Stimulated activated CD8-positive, alpha-beta memory T cell treated with anti-CD3 and anti-CD28 coated beads, Interleukin-15, amount 100 ng/mL, for 24 hours (primary cell): Measurements from ENCODE around the gene CAMK1D.
"Not testable (repeated sequence)": the region's sequence is repeated elsewhere in the genome, so short reads cannot be mapped to it uniquely, and the experiment has no call there.

Experiments
- DNase-seq: peaks from one replicate; pipeline ENCODE4 v3.0.0-alpha.2; 2020; ENCODE audit warnings: low read depth

CAMK1D gene

GRCh38 chr10:12431151-12432101 lies 82.1 kb downstream of the CAMK1D start:
- no peak for DNase-seq

GRCh38 chr10:12432402-12433189 lies 83.2 kb downstream of the CAMK1D start:
- DNase-seq, result no peak

- DNase-seq, result no peak
Observed at GRCh38 chr10:12434277-12434676, 84.9 kb downstream of the CAMK1D start.

GRCh38 chr10:12434677-12435076 lies 85.3 kb downstream of the CAMK1D start:
- DNase-seq, result not testable (repeated sequence)

- no peak for DNase-seq
Observed at GRCh38 chr10:12435348-12435747, 86.0 kb downstream of the CAMK1D start.

GRCh38 chr10:12438919-12439692 lies 89.8 kb downstream of the CAMK1D start:
- no peak for DNase-seq

- not testable (repeated sequence) for DNase-seq
Observed at GRCh38 chr10:12439767-12440166, 90.4 kb downstream of the CAMK1D start.

- no peak for DNase-seq
Observed at GRCh38 chr10:12443026-12443425, 93.7 kb downstream of the CAMK1D start.

GRCh38 chr10:12444981-12445700 lies 95.8 kb downstream of the CAMK1D start:
- no peak for DNase-seq

- DNase-seq, result no peak
Observed at GRCh38 chr10:12445701-12446334, 96.5 kb downstream of the CAMK1D start.

GRCh38 chr10:12448340-12448728 lies 99.0 kb downstream of the CAMK1D start:
- no peak for DNase-seq

- DNase-seq, result peak; percentile 3
Observed at GRCh38 chr10:12448729-12449391, 99.5 kb downstream of the CAMK1D start.

- no peak for DNase-seq
Observed at GRCh38 chr10:12455318-12455717, 106.0 kb downstream of the CAMK1D start.

- DNase-seq, result no peak
Observed at GRCh38 chr10:12455766-12456165, 106.4 kb downstream of the CAMK1D start.

- no peak for DNase-seq
Observed at GRCh38 chr10:12459340-12459739, 110.0 kb downstream of the CAMK1D start.

- DNase-seq, result no peak
Observed at GRCh38 chr10:12459762-12460161, 110.4 kb downstream of the CAMK1D start.

- no peak for DNase-seq
Observed at GRCh38 chr10:12463459-12463838, 114.1 kb downstream of the CAMK1D start.

- DNase-seq, result no peak
Observed at GRCh38 chr10:12465385-12466136, 116.2 kb downstream of the CAMK1D start.

- no peak for DNase-seq
Observed at GRCh38 chr10:12466704-12467305, 117.5 kb downstream of the CAMK1D start.
